Measurements from ENCODE around the gene PRRX1. TPM values are rescaled to one million over a fixed set of nuclear protein-coding genes. Genes with fewer than 3 reads are reported as not detected.

Gene PRRX1
- total and polyA plus RNA-seq, 12 donors = 6.8 to 23.4 (median 13.6) TPM

DNA sequence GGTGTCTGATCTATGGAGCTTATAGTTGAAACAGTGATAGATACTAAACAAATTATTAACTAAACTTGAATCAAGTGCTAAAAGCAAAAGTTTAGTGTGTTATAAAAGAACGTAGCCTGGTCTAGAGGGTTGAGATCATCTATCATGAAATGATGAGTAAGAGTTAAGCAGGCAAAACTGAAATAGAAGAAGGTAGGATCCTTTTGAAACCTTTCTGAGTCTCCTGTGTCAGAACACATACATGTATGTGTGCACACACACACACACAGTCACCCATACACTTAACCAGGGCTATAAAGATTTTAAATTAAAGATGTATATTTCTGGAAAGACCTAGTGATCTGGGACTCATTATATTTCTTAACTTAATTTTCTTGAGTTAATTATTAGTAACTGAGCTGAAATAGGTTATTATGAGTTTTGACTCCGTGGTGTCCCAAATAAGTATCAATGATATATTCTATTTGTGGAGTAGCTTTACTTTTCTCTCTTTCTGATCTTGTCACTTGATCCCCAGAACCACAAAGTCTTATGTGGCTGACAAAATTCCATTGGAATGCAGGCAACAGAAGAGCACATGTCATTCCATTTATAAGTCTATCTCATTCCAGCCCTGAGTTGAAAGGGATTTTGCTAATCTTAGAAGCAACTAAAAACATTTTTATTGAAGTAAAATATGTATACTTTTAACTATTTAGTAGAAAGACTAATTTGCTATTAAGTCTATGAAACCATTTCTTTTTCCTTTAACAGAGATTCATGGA, 70.7 kb downstream of the PRRX1 start:
- WGBS, 4 donors = 60 to 86% (median 70%) methylated on average over 2 of the region's 2 CpGs
- intact Hi-C loops (cut with DNase I) = no loop called here
- Histone ChIP-seq H3K9me3 (replicated peaks in 1 of 3) (no peaks in the 10 kb centered on the region), H3K36me3 (replicated peaks in 1 of 2) (no peaks in the 10 kb centered on the region), H3K4me1 (replicated peaks in 1 of 2) (no peaks in the 10 kb centered on the region), H3K27me3 (no peaks in the 10 kb centered on the region), H3K4me3 (no peak overlapping the region), H3K27ac (no peak overlapping the region)
- no peak for TF ChIP-seq POLR2A (IDR thresholded peaks at IDR 0.05)
- TF ChIP-seq, protein P1, sequence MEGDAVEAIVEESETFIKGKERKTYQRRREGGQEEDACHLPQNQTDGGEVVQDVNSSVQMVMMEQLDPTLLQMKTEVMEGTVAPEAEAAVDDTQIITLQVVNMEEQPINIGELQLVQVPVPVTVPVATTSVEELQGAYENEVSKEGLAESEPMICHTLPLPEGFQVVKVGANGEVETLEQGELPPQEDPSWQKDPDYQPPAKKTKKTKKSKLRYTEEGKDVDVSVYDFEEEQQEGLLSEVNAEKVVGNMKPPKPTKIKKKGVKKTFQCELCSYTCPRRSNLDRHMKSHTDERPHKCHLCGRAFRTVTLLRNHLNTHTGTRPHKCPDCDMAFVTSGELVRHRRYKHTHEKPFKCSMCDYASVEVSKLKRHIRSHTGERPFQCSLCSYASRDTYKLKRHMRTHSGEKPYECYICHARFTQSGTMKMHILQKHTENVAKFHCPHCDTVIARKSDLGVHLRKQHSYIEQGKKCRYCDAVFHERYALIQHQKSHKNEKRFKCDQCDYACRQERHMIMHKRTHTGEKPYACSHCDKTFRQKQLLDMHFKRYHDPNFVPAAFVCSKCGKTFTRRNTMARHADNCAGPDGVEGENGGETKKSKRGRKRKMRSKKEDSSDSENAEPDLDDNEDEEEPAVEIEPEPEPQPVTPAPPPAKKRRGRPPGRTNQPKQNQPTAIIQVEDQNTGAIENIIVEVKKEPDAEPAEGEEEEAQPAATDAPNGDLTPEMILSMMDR (IDR thresholded peaks at IDR 0.05) = no peak
- DNase-seq = no peak

DNA sequence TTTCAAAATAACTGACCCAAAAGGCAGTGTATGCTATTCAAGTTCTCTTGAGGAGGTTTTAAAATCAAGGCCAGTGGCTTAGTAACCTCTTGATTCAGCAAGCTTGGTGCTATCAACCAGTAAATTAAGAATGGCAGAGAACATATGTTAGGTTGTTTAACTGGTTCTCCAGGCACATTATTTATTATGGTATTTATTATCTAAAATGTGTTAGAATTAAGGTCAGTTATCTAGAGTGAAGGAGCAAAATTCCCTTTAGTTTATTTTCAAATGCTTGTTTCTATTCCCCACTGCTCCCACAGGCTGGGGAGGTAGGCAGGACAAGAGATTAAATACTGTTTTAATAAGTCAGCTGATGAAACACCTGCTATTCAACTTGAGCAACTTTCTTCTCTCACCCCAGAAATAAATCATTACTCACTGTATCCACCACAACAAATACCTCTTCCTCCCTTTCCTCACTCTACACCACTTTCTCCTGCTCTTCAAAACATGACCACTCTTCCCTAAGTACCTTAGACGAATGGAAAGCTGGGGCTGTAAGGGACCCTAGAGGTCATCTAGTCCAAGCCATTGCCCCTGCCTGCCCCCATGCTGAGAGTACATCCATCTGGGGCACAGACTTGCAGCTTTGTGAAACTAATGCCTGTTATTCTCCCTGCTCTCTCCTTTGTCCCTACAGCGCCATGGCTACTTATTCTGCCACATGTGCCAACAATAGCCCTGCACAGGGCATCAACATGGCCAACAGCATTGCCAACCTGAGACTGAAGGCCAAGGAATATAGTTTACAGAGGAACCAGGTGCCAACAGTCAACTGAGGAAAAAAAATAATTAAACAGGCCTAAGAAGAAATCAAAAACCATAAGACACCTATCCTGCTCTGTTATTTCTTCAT, 71.7 kb downstream of the PRRX1 start:
- Histone ChIP-seq H3K4me1 (replicated peaks in 1 of 2) (no peaks in the 10 kb centered on the region), H3K4me3 (no peak overlapping the region), H3K27me3 (no peaks in the 10 kb centered on the region), H3K9me3 (replicated peaks in 1 of 3) (no peaks in the 10 kb centered on the region), H3K27ac (no peak overlapping the region), H3K36me3 (replicated peaks in 1 of 2) (no peaks in the 10 kb centered on the region)
- intact Hi-C loops (cut with DNase I) = no loop called here
- TF ChIP-seq, protein P1 (IDR thresholded peaks at IDR 0.05) = no peak
- no peak for TF ChIP-seq POLR2A (IDR thresholded peaks at IDR 0.05)
- DNase-seq = no peak
- 62 to 76% (median 73%) methylated on average over 2 of the region's 2 CpGs for WGBS, 4 donors

DNA sequence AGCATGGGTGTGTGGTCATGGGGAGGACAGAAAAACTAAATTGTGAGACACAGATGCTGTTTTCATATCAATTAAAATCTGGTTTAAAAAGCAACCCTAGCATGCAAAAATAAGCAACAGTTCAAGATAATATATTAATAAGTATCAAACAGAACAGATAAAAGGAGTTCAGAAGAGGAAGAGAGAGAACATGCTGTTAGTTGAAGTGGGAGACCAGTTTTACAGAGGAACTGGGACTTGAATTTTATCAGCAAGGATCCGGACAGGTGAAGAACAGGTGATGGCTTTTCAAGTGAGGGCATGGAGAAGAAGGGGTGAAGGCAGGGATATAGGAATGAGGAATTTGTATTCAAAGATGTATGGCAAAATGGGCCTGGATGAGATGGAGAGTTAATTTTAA, 75.9 kb downstream of the PRRX1 start:
- Histone ChIP-seq H3K27me3 (no peaks in the 10 kb centered on the region), H3K27ac (no peak overlapping the region), H3K4me1 (replicated peaks in 1 of 2) (no peaks in the 10 kb centered on the region), H3K4me3 (no peak overlapping the region), H3K9me3 (replicated peaks in 1 of 3) (no peaks in the 10 kb centered on the region), H3K36me3 (replicated peaks in 1 of 2) (no peaks in the 10 kb centered on the region)
- no peak for DNase-seq
- intact Hi-C loops (cut with DNase I) = no loop called here
- TF ChIP-seq, protein P1 (IDR thresholded peaks at IDR 0.05) = no peak
- TF ChIP-seq POLR2A (IDR thresholded peaks at IDR 0.05) = no peak
- WGBS, 4 donors = 82 to 89% (median 84%) methylated on average over 1 of the region's 1 CpG

DNA sequence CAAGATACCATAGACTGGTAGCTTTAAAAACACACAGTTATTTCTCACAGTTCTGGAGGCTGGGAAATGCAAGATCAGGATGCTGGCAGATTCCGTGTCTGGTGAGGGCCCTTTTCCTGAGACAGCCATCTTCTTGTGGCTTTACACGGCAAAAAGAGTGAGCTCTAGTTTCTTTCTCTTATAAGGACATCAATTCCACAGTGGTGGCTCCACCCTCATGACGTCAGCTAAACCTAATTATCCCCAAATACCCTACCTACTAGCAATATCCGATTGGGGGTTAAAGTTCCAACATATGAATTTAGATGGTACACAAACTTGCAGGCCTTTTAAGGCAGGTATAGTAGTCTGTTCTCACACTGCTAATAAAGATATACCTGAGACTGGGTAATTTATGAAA, 77.7 kb downstream of the PRRX1 start:
- intact Hi-C loops (cut with DNase I) = no loop called here

More for the DNA sequence above, 77.7 kb downstream of the PRRX1 start:
- DNase-seq = no peak
- Histone ChIP-seq H3K27ac (no peak overlapping the region), H3K4me3 (no peak overlapping the region), H3K9me3 (replicated peaks in 1 of 3) (no peaks in the 10 kb centered on the region), H3K27me3 (no peaks in the 10 kb centered on the region), H3K4me1 (replicated peaks in 1 of 2) (no peaks in the 10 kb centered on the region), H3K36me3 (replicated peaks in 1 of 2) (no peaks in the 10 kb centered on the region)
- TF ChIP-seq, protein P1 (IDR thresholded peaks at IDR 0.05) = no peak
- no peak for TF ChIP-seq POLR2A (IDR thresholded peaks at IDR 0.05)
- 74 to 84% (median 80%) methylated on average over 4 of the region's 4 CpGs for WGBS, 4 donors

Measured in adrenal gland (tissue), 12 donors.